Prostate gland (tissue), 2 donors: ENCODE data around the gene SLC1A2.

Experiments used
- CTCF ChIP-seq, 4 experiments: fragments of 200-600 bp in 2 of 4; fragments of 450-650 bp in 2 of 4; sonication (generic) in 2 of 4; IDR thresholded peaks; 1 replicate in 3 of 4; 2 replicates in 1 of 4; pipeline ENCODE4 v1.5.1; 2016 to 2019; ENCODE audit warnings: antibody characterized with exemption in 4 of 4, mild to moderate bottlenecking in 2 of 4, moderate library complexity in 2 of 4
- POLR2A ChIP-seq: fragments of 450-650 bp; IDR thresholded peaks from one replicate; pipeline ENCODE4 v1.6.1; 2016; ENCODE audit warnings: antibody characterized with exemption, mild to moderate bottlenecking
- POLR2AphosphoS5 ChIP-seq: sonication (generic); formaldehyde crosslinking; IDR thresholded peaks from one replicate; pipeline ENCODE4 v1.6.1; 2017; ENCODE audit warnings: antibody characterized with exemption

- no peak for TF ChIP-seq CTCF (IDR thresholded peaks at IDR 0.05)
- TF ChIP-seq POLR2A: no peak
- TF ChIP-seq POLR2AphosphoS5: no peak
Observed at GRCh38 chr11:35317253-35317652, 102.1 kb downstream of the SLC1A2 start.
